ENCODE measurements around the gene AKR1C1.
"Not testable (repeated sequence)": the region's sequence is repeated elsewhere in the genome, so short reads cannot be mapped to it uniquely, and the experiment has no call there.

Gene AKR1C1

DNA sequence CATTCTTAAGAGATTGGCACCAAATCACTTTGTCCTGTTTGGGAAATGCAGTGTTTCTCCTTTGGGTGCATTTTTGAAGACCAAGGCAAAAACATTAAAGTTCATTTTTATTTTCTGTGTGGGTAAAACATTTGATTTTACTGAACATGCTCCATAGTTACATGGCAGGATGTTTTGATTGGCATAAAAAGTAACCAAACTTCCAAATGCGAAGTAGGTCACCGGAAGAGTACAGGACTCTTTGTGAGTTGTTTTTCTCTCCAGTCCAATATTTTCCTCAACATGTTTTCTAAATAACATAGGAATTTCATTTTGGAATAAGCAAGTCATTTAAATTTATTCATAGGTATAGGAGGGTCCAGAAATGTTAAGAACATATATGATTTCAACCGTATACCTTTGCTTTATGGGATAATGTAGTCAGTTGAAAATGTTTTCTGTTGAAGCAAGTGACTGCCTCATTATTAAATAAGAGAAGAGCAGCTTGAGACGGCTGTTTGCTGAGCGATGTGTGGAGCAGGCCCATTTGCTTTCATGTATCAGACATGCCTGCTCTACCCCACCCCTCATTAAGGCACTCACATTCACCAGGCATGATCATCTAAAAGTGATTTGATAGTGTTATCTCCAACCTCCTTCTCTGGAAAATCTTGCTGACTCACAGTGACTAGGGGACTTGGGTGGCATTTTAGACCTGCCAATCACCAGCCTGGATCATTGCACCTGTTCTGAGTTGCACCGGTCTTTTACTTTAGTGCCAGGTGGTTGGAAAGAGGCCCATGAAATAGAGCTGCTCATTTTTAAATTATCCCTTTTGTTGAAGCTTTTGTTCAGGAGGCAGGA, 56.8 kb downstream of the AKR1C1 start:
- not testable (repeated sequence) for DNase-seq

DNA sequence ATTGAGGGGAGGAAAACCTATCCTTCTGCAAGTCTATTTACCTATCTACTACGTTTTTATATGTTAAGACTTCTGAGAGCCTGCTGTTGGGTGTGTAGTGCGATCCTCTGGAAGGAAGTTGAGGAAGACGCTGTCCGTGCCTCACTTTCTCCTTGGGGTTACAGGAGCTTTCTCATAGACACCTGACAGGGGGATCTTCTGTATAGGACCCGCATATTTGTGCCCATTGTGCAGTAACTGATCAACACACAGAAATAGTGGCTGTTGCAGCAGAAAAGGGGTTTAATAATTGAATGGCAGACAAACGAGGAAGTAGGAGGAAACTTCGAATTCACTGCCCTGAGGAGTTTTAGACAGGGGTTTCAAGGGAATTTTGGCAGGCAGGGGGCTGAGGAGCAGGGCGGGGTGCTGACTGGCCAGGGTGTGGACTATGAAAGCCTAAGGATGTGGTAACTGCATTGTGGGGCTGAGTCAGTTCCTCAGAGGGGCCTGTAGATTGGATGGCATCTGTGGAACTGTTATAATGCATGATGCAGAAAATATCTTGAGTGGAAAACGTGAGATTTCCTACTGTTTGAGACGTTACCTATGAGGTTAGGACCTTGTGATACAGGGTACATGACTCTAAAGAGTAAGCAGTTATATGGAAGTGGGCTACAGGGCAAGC, 58.5 kb downstream of the AKR1C1 start:
- not testable (repeated sequence) for DNase-seq

DNA sequence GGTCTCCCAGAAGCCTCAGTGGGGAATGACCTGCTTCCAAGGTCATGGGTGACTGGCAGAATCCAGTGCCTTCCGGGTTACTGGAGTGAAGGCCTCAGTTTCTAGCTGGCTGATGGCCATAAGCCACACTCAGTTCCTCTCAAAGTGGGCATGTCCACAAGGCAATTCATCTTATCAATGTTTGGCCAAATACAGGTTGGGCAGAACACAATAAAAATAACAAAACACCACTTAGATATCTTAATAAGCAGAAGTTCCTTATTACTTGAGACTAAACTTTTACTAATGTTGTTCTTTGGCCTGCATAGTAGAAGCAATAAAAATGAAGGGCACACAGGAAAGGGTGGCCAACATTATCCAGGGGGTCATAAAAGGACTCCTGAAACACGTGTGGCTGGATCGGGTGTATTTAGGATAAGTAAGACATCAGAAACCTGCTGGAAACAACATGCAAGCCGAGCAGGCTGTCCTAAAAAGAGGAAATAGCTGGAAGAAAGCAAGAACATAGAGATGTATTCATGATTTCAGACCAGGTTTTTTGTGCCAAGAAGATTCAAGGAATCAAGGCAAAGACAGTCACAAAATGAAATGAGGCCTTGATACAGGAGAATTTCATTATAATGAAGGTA, 60.1 kb downstream of the AKR1C1 start:
- DNase-seq = no peak

DNA sequence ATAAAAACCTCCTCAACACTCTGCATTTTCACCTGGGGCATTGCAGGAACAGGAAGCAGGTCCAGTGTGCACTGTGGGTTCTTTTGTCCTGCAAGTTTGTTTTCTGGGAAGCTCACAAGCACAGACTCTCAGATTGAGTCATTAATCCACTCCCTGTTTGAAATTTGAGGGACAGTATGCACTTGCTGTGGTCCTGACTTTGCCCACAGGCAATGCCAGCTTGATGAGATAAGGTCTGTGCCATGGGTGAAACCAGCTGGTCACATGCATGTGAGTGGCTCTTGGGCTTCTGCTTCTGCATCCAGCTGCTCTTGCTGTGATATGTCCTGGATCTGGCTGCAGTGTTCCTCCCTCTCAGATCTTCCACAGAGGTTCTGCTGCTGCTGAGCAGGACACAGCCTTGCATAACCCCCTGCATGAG, 62.3 kb downstream of the AKR1C1 start:
- DNase-seq = not testable (repeated sequence)

DNA sequence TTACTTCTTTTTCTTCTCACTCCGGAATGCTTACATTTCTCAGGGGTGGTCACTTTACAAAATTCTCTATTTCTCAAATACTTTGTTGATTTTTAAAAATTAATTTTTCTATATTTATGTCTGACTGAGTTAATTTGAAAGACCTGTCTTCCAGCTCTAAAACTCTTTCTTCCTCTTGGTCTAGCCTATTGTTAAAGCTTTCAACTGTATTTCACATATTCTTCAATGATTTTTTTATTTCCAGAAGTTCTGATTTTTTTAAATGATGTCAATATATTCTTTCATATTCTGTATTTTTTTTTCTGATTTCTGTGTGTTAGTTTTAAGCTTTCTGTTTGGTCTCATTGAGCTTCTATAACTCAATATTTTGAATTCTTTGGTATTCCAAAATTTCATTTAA, 67.8 kb downstream of the AKR1C1 start:
- no peak for DNase-seq

DNA sequence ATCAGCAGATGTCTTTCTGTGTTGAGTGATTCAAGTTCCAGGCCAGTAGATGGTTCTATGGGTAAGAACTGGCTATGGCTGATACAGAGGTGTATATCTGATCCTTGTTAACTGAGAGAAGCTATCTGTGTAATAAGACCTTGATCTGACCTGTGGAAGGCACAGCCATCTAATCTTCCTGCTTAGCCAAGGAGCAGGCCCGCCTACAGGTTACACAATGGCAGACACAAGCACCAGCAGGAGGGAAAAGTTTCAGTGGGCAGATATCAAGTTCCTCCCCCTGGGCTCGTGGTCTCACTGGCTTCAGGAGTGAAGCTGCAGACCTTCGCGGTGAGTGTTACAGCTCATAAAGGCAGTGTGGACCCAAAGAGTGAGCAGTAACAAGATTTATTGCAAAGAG, 68.4 kb downstream of the AKR1C1 start:
- not testable (repeated sequence) for DNase-seq

DNA sequence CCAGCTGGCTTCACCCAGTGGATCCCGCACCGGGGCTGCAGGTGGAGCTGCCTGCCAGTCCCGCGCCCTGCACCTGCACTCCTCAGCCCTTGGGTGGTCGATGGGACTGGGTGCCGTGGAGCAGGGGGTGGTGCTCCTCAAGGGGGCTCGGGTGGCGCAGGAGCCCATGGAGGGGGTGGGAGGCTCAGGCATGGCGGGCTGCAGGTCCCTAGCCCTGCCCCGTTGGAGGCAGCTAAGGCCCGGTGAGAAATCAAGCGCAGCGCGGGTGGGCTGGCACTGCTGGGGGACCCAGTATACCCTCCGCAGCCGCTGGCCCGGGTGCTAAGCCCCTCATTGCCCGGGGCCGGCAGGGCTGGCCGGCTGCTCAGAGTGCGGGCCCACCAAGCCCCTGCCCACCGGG, 69.2 kb downstream of the AKR1C1 start:
- not testable (repeated sequence) for DNase-seq

Data from kidney glomerular epithelial cell (primary cell).